Endodermal cell (in vitro differentiated cells): ENCODE results near the gene DIPK1B. TPM values are rescaled to one million over a fixed set of nuclear protein-coding genes. Genes with fewer than 3 reads are reported as not detected.

Experiments
- DNase-seq: peaks from one replicate; pipeline ENCODE4 v3.0.0-alpha.2; 2017
- H3K27ac ChIP-seq: 2 replicates; pipeline ENCODE4 v1.5.1; 2013; ENCODE audit warnings: mild to moderate bottlenecking, low read depth, low read length, moderate library complexity
- H3K27me3 ChIP-seq: 2 replicates; pipeline ENCODE4 v1.6.1; 2013; ENCODE audit warnings: mild to moderate bottlenecking, low read length, moderate library complexity; ENCODE audit not compliant: insufficient read depth, control insufficient read depth, poor library complexity, severe bottlenecking
- H3K36me3 ChIP-seq: 2 replicates; pipeline ENCODE4 v1.7.0; 2013; ENCODE audit warnings: mild to moderate bottlenecking, low read length, moderate library complexity; ENCODE audit not compliant: control insufficient read depth, insufficient read depth
- H3K4me1 ChIP-seq: one replicate; pipeline ENCODE4 v1.7.0; 2013; ENCODE audit warnings: low read length; ENCODE audit not compliant: control insufficient read depth, insufficient read depth
- H3K4me3 ChIP-seq: 2 replicates; pipeline ENCODE4 v1.5.1; 2013; ENCODE audit warnings: mild to moderate bottlenecking, low read length, moderate library complexity
- H3K9ac ChIP-seq: 2 replicates; pipeline ENCODE4 v1.6.1; 2013; ENCODE audit warnings: mild to moderate bottlenecking, low read length, moderate library complexity; ENCODE audit not compliant: poor library complexity, severe bottlenecking; ENCODE audit errors: extremely low read depth
- H3K9me3 ChIP-seq: 2 replicates; pipeline ENCODE4 v1.6.1; 2013; ENCODE audit warnings: mild to moderate bottlenecking, low read length, moderate library complexity; ENCODE audit not compliant: control insufficient read depth
- H3K27ac Mint-ChIP-seq: 2 replicates; pipeline ENCODE4 v1.8.0; 2020; ENCODE audit warnings: mixed read lengths
- H3K27me3 Mint-ChIP-seq: 2 replicates; pipeline ENCODE4 v1.8.0; 2021; ENCODE audit warnings: mild to moderate bottlenecking, mixed read lengths; ENCODE audit not compliant: insufficient read depth
- H3K36me3 Mint-ChIP-seq: 2 replicates; pipeline ENCODE4 v1.8.0; 2020; ENCODE audit warnings: low read depth, mixed read lengths
- H3K4me1 Mint-ChIP-seq: 2 replicates; pipeline ENCODE4 v1.8.0; 2020; ENCODE audit warnings: mixed read lengths
- H3K4me3 Mint-ChIP-seq: 2 replicates; pipeline ENCODE4 v1.8.0; 2020; ENCODE audit warnings: mild to moderate bottlenecking, moderate library complexity, mixed read lengths
- H3K9me3 Mint-ChIP-seq: 2 replicates; pipeline ENCODE4 v1.8.0; 2020; ENCODE audit warnings: mild to moderate bottlenecking, mixed read lengths
- WGBS, 2 experiments: methylation state at CpG; one replicate each; pipeline versions ENCODE4 v1.1.5 to v1.1.7; 2013; ENCODE audit warnings: missing lambda C conversion rate in 2 of 2, mixed read lengths in 1 of 2; ENCODE audit not compliant: insufficient coverage in 1 of 2, insufficient read length in 1 of 2; 5-methylcytosine and 5-hydroxymethylcytosine counted together
- total RNA-seq, 2 donors: library from RNA; stranded (reverse); fragmentation: NEBNext Ultra II Directional in 1 of 2; extraction: Animal tissue kit (Norgen Biotek cat#: 25700) in 1 of 2; gene quantifications; 2 replicates in 1 of 2; 3 replicates in 1 of 2; pipeline ENCODE4 v1.2.1, GENCODE V29; 2021
- TF ChIP-seq, protein P1 (sequence below): fragments of 200-600 bp; sonication (generic); conservative IDR thresholded peaks from 2 replicates; pipeline ENCODE4 v1.5.0; 2021; ENCODE audit warnings: antibody characterized with exemption, mild to moderate bottlenecking

Gene DIPK1B
- total RNA-seq, 2 donors from 2014 or later = 35.1 to 45.4 TPM

DNA sequence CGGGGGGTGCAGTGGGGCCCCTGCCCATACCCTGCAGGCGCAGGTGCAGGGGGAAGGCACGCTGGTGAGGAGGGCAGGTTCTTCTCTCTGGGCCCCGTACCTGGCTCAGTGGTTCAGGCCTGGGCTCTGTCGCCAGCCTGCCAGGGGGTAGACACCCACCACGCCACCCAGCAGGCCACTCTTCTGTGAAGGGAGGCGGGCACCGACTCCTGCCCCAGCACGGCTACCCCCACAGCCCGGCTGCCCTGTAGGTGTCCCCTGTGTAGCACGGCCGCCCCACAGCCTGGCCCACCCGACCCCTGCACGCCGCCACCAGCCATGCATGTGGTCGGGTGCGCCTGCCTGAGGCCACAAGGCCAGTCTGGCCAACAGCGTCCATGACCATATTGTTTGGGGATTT is 34.2 kb downstream of the DIPK1B start:
- no peaks in the 10 kb centered on the region for H3K4me1 ChIP-seq

DNA sequence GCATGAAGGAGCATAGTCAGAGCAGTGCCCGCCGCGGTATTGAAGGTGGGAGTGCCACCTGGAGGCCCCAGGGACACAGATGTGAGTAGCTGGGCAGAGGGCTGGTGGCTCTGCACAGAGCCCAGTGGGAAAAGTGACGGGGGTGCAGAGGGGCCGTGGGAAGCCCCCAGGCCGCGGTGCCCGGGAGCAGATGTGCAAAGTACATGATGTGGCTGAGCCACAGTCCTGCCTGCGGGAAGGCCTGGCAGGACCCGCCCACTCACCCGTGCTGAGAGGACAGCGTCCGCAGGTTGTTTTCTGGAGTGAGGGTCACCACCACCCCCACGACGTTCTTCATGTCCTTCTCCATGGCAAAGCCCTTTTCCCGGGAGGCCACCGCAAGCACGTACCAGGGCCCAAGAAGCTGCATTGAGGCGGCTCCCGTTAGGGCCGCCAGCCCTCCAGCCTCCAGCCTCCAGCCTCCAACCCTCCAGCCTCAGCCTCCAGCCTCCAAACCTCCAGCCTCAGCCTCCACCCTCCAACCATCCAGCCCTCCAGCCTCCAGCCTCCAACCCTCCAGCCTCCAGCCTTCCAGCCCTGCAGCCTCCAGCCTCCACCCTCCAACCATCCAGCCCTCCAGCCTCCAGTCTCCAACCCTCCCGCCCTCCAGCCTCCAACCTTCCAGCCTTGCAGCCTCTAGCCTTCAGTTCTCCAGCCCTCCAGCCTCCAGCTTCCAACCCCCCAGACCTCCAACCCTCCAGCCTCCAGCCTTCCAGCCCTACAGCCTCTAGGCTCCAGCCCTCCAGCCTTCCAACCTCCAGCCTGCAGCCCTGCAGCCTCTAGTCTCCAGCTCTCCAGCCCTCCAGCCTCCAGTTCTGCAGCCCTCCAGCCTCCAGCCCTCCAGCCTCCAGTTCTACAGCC is 35.0 kb downstream of the DIPK1B start:
- H3K4me3 ChIP-seq = no peak overlapping the region
- H3K27ac ChIP-seq = no peak overlapping the region
- Mint-ChIP-seq H3K4me3 (no peak overlapping the region), H3K4me1 (no peaks in the 10 kb centered on the region), H3K36me3 (no peaks in the 10 kb centered on the region), H3K9me3 (peaks cover 17% of the 10 kb centered on the region), H3K27ac (no peak overlapping the region), H3K27me3 (peaks cover 17% of the 10 kb centered on the region)
- H3K9me3 ChIP-seq = peaks cover 12% of the 10 kb centered on the region
- 91% methylated on average over 8 to 22 of the region's 22 CpGs for WGBS, 2 experiments
- H3K27me3 ChIP-seq = no peaks in the 10 kb centered on the region
- DNase-seq = no peak
- no peaks in the 10 kb centered on the region for H3K36me3 ChIP-seq
- H3K9ac ChIP-seq = no peak overlapping the region
- H3K4me1 ChIP-seq = no peaks in the 10 kb centered on the region
- TF ChIP-seq, protein P1, sequence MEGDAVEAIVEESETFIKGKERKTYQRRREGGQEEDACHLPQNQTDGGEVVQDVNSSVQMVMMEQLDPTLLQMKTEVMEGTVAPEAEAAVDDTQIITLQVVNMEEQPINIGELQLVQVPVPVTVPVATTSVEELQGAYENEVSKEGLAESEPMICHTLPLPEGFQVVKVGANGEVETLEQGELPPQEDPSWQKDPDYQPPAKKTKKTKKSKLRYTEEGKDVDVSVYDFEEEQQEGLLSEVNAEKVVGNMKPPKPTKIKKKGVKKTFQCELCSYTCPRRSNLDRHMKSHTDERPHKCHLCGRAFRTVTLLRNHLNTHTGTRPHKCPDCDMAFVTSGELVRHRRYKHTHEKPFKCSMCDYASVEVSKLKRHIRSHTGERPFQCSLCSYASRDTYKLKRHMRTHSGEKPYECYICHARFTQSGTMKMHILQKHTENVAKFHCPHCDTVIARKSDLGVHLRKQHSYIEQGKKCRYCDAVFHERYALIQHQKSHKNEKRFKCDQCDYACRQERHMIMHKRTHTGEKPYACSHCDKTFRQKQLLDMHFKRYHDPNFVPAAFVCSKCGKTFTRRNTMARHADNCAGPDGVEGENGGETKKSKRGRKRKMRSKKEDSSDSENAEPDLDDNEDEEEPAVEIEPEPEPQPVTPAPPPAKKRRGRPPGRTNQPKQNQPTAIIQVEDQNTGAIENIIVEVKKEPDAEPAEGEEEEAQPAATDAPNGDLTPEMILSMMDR = no peak

More for the DNA sequence above, 34.2 kb downstream of the DIPK1B start:
- no peaks in the 10 kb centered on the region for H3K36me3 Mint-ChIP-seq
- H3K27me3 ChIP-seq = no peaks in the 10 kb centered on the region
- H3K4me3 Mint-ChIP-seq = no peak overlapping the region
- no peak for DNase-seq
- peaks cover 5% of the 10 kb centered on the region for H3K9me3 ChIP-seq
- no peak overlapping the region for H3K4me3 ChIP-seq
- WGBS, 2 experiments = 91 to 100% methylated on average over 5 to 18 of the region's 18 CpGs
- H3K9ac ChIP-seq = no peak overlapping the region
- H3K27me3 Mint-ChIP-seq = peaks cover 10% of the 10 kb centered on the region
- no peaks in the 10 kb centered on the region for H3K4me1 Mint-ChIP-seq
- peaks cover 9% of the 10 kb centered on the region for H3K9me3 Mint-ChIP-seq
- no peak overlapping the region for H3K27ac ChIP-seq
- H3K27ac Mint-ChIP-seq = no peak overlapping the region
- TF ChIP-seq, protein P1 = no peak
- no peaks in the 10 kb centered on the region for H3K36me3 ChIP-seq

DNA sequence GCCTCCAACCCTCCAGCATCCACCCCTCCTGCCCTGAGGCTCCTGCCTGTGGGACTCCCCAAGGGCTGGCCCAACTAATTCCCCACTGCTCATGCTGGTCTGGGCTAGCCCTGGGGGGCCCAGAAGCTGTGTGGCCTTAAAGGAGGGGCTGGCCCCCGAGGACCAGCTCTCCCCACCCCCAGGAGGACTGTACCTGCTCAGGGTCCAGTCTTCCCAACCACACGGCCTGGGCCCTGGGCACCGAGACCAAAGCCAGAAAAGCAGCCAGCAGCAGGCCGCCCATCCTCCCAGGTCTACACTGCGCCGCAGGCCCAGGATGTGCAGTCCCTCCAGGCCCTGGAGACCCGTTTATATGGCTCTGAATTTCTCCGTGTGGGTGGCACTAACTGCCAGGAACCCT is 35.8 kb downstream of the DIPK1B start, which contains the start of gene LCN6:
TSS of gene LCN6 (minus strand) at position 325 of the 400 bp plus-strand sequence. CDS start at position 283, 42 bp downstream.
- Mint-ChIP-seq H3K4me3 (no peak within 1 kb of the TSS), H3K9me3 (peaks cover 20% of the 10 kb centered on the region), H3K27ac (no peak within 1 kb of the TSS), H3K27me3 (peaks cover 18% of the 10 kb centered on the region), H3K4me1 (no peaks in the 10 kb centered on the region), H3K36me3 (no peaks in the 10 kb centered on the region)
- Histone ChIP-seq H3K36me3 (no peaks in the 10 kb centered on the region), H3K9me3 (peaks cover 15% of the 10 kb centered on the region), H3K27ac (no peak within 1 kb of the TSS), H3K4me3 (no peak within 1 kb of the TSS), H3K27me3 (no peaks in the 10 kb centered on the region), H3K9ac (no peak within 1 kb of the TSS), H3K4me1 (no peaks in the 10 kb centered on the region)
- 85% methylated on average over 6 to 8 of the region's 8 CpGs for WGBS, 2 experiments
- TF ChIP-seq, protein P1 = no peak
- DNase-seq = no peak
